T-helper 2 cell treated with Interferon-gamma antibody and Interleukin-4, amounts not matched to agents 5 μg/mL and 100 μg/mL, for 36 hours (primary cell): ENCODE results near the gene MCM10.
A peak's percentile ranks its signal among the peaks of the same experiment; 100 is the strongest.
"Not testable (repeated sequence)": the region's sequence is repeated elsewhere in the genome, so short reads cannot be mapped to it uniquely, and the experiment has no call there.

Experiments used
- DNase-seq: peaks from one replicate; pipeline ENCODE4 v3.0.0; 2021; ENCODE audit warnings: low spot score
- H3K27ac Mint-ChIP-seq: one replicate; pipeline ENCODE4 v1.8.0; 2021; ENCODE audit warnings: mild to moderate bottlenecking, mixed read lengths
- H3K27me3 Mint-ChIP-seq: one replicate; pipeline ENCODE4 v1.8.0; 2021; ENCODE audit warnings: low read depth, mixed read lengths
- H3K36me3 Mint-ChIP-seq: one replicate; pipeline ENCODE4 v1.8.0; 2021; ENCODE audit warnings: low read depth, mixed read lengths
- H3K4me1 Mint-ChIP-seq: one replicate; pipeline ENCODE4 v1.8.0; 2021; ENCODE audit warnings: low read depth, mixed read lengths
- H3K4me3 Mint-ChIP-seq: one replicate; pipeline ENCODE4 v1.8.0; 2022; ENCODE audit warnings: mild to moderate bottlenecking, moderate library complexity, mixed read lengths
- H3K9me3 Mint-ChIP-seq: one replicate; pipeline ENCODE4 v1.8.0; 2021; ENCODE audit warnings: mixed read lengths

The MCM10 gene

GRCh38 chr10:13144814-13145213 lies 16.5 kb upstream of the MCM10 start:
- H3K27ac Mint-ChIP-seq: no peak overlapping the region
- H3K9me3 Mint-ChIP-seq: peaks cover 21% of the 10 kb centered on the region
- H3K36me3 Mint-ChIP-seq: peaks cover 49% of the 10 kb centered on the region
- no peaks in the 10 kb centered on the region for H3K27me3 Mint-ChIP-seq
- DNase-seq: no peak
- no peak overlapping the region for H3K4me3 Mint-ChIP-seq
- peaks cover 7% of the 10 kb centered on the region for H3K4me1 Mint-ChIP-seq

GRCh38 chr10:13146379-13146778 lies 15.0 kb upstream of the MCM10 start:
- Mint-ChIP-seq H3K9me3 (peaks cover 21% of the 10 kb centered on the region), H3K4me1 (peaks cover 7% of the 10 kb centered on the region), H3K4me3 (no peak overlapping the region), H3K36me3 (peaks cover 36% of the 10 kb centered on the region), H3K27ac (no peak overlapping the region), H3K27me3 (no peaks in the 10 kb centered on the region)
- DNase-seq: no peak

- no peak for DNase-seq
- peaks cover 7% of the 10 kb centered on the region for H3K4me1 Mint-ChIP-seq
- H3K9me3 Mint-ChIP-seq: peaks cover 21% of the 10 kb centered on the region
- no peaks in the 10 kb centered on the region for H3K27me3 Mint-ChIP-seq
- H3K27ac Mint-ChIP-seq: no peak overlapping the region
- peaks cover 36% of the 10 kb centered on the region for H3K36me3 Mint-ChIP-seq
- H3K4me3 Mint-ChIP-seq: no peak overlapping the region
These were observed 14.2 kb upstream of the MCM10 start for GRCh38 chr10:13147161-13147560.

- no peak overlapping the region for H3K4me3 Mint-ChIP-seq
- H3K27me3 Mint-ChIP-seq: no peaks in the 10 kb centered on the region
- H3K36me3 Mint-ChIP-seq: peaks cover 7% of the 10 kb centered on the region
- H3K4me1 Mint-ChIP-seq: peaks cover under 1% of the 10 kb centered on the region
- no peak overlapping the region for H3K27ac Mint-ChIP-seq
- no peak for DNase-seq
- H3K9me3 Mint-ChIP-seq: no peaks in the 10 kb centered on the region
These were observed 9.1 kb upstream of the MCM10 start for GRCh38 chr10:13152296-13152695.

- H3K36me3 Mint-ChIP-seq, H3K4me3 Mint-ChIP-seq, H3K4me1 Mint-ChIP-seq, H3K9me3 Mint-ChIP-seq, H3K27ac Mint-ChIP-seq, H3K27me3 Mint-ChIP-seq, DNase-seq: not testable (repeated sequence)
These were observed 5.5 kb upstream of the MCM10 start for GRCh38 chr10:13155860-13156259.

- Mint-ChIP-seq H3K9me3 (no peaks in the 10 kb centered on the region), H3K36me3 (peaks cover 13% of the 10 kb centered on the region), H3K4me1 (peaks cover 20% of the 10 kb centered on the region), H3K27me3 (no peaks in the 10 kb centered on the region), H3K27ac (peak overlapping the region; percentile 83), H3K4me3 (peak overlapping the region; percentile 80)
- DNase-seq: peak; percentile 22
These were observed 3.0 kb upstream of the MCM10 start for GRCh38 chr10:13158401-13158800.

GRCh38 chr10:13161857-13162271 lies 506 bp downstream of the MCM10 start:
- Mint-ChIP-seq H3K4me3 (peak overlapping the region; percentile 85), H3K36me3 (peaks cover 30% of the 10 kb centered on the region), H3K27me3 (no peaks in the 10 kb centered on the region), H3K4me1 (peaks cover 32% of the 10 kb centered on the region), H3K27ac (peak overlapping the region; percentile 77), H3K9me3 (no peaks in the 10 kb centered on the region)
- no peak for DNase-seq

GRCh38 chr10:13163859-13164258 lies 2.5 kb downstream of the MCM10 start:
- H3K36me3 Mint-ChIP-seq: peaks cover 30% of the 10 kb centered on the region
- DNase-seq: no peak
- H3K9me3 Mint-ChIP-seq: no peaks in the 10 kb centered on the region
- no peak overlapping the region for H3K4me3 Mint-ChIP-seq
- H3K27me3 Mint-ChIP-seq: no peaks in the 10 kb centered on the region
- no peak overlapping the region for H3K27ac Mint-ChIP-seq
- H3K4me1 Mint-ChIP-seq: peaks cover 30% of the 10 kb centered on the region

GRCh38 chr10:13165177-13165576 lies 3.8 kb downstream of the MCM10 start:
- peaks cover 35% of the 10 kb centered on the region for H3K36me3 Mint-ChIP-seq
- peaks cover 30% of the 10 kb centered on the region for H3K4me1 Mint-ChIP-seq
- no peaks in the 10 kb centered on the region for H3K9me3 Mint-ChIP-seq
- H3K27me3 Mint-ChIP-seq: no peaks in the 10 kb centered on the region
- no peak overlapping the region for H3K4me3 Mint-ChIP-seq
- H3K27ac Mint-ChIP-seq: no peak overlapping the region
- no peak for DNase-seq

GRCh38 chr10:13167568-13167967 lies 6.2 kb downstream of the MCM10 start:
- DNase-seq: no peak
- Mint-ChIP-seq H3K4me3 (no peak overlapping the region), H3K4me1 (peaks cover 16% of the 10 kb centered on the region), H3K27me3 (no peaks in the 10 kb centered on the region), H3K36me3 (peaks cover 40% of the 10 kb centered on the region), H3K27ac (no peak overlapping the region), H3K9me3 (no peaks in the 10 kb centered on the region)

GRCh38 chr10:13168781-13169180 lies 7.4 kb downstream of the MCM10 start:
- Mint-ChIP-seq H3K27ac (no peak overlapping the region), H3K27me3 (no peaks in the 10 kb centered on the region), H3K4me1 (peaks cover 11% of the 10 kb centered on the region), H3K9me3 (no peaks in the 10 kb centered on the region), H3K36me3 (peaks cover 51% of the 10 kb centered on the region), H3K4me3 (no peak overlapping the region)
- DNase-seq: no peak

- H3K27ac Mint-ChIP-seq: no peak overlapping the region
- H3K9me3 Mint-ChIP-seq: no peaks in the 10 kb centered on the region
- peaks cover 55% of the 10 kb centered on the region for H3K36me3 Mint-ChIP-seq
- DNase-seq: no peak
- no peak overlapping the region for H3K4me3 Mint-ChIP-seq
- H3K27me3 Mint-ChIP-seq: no peaks in the 10 kb centered on the region
- no peaks in the 10 kb centered on the region for H3K4me1 Mint-ChIP-seq
These were observed 12.3 kb downstream of the MCM10 start for GRCh38 chr10:13173616-13174015.

GRCh38 chr10:13180788-13181187 lies 19.4 kb downstream of the MCM10 start:
- no peak for DNase-seq

GRCh38 chr10:13182424-13182823 lies 21.1 kb downstream of the MCM10 start:
- no peaks in the 10 kb centered on the region for H3K9me3 Mint-ChIP-seq
- H3K4me3 Mint-ChIP-seq: no peak overlapping the region
- H3K27me3 Mint-ChIP-seq: no peaks in the 10 kb centered on the region
- peaks cover 66% of the 10 kb centered on the region for H3K36me3 Mint-ChIP-seq
- no peak overlapping the region for H3K27ac Mint-ChIP-seq
- DNase-seq: no peak
- H3K4me1 Mint-ChIP-seq: no peaks in the 10 kb centered on the region

More at GRCh38 chr10:13180788-13181187, 19.4 kb downstream of the MCM10 start:
- H3K27me3 Mint-ChIP-seq: no peaks in the 10 kb centered on the region
- no peaks in the 10 kb centered on the region for H3K9me3 Mint-ChIP-seq
- H3K4me3 Mint-ChIP-seq: no peak overlapping the region
- peaks cover 61% of the 10 kb centered on the region for H3K36me3 Mint-ChIP-seq
- no peaks in the 10 kb centered on the region for H3K4me1 Mint-ChIP-seq
- no peak overlapping the region for H3K27ac Mint-ChIP-seq

- Mint-ChIP-seq H3K4me1 (no peaks in the 10 kb centered on the region), H3K27ac (no peak overlapping the region), H3K9me3 (no peaks in the 10 kb centered on the region), H3K4me3 (no peak overlapping the region), H3K36me3 (peaks cover 63% of the 10 kb centered on the region), H3K27me3 (no peaks in the 10 kb centered on the region)
- no peak for DNase-seq
These were observed 22.3 kb downstream of the MCM10 start for GRCh38 chr10:13183625-13184024.
